ENCODE measurements around the gene ADAM19.

GRCh38 chr5:157505496-157505895 is 70.1 kb downstream of the ADAM19 start:
- no peak for TF ChIP-seq POLR2A (IDR thresholded peaks at IDR 0.05)
- TF ChIP-seq CTCF (IDR thresholded peaks at IDR 0.05), result no peak
